ENCODE results near the gene VAMP3.

Gene VAMP3

GRCh38 chr1:7744882-7745281 lies 26.2 kb upstream of the VAMP3 start:
- Histone ChIP-seq H3K27ac (ENCODE audit: low read depth, low read length, severe bottlenecking) (no peak overlapping the region), H3K36me3 (ENCODE audit: control insufficient read depth, insufficient read depth, low read length) (peaks cover 50% of the 10 kb centered on the region), H3K4me1 (ENCODE audit: control insufficient read depth, insufficient read depth, low read length, poor library complexity, severe bottlenecking) (no peaks in the 10 kb centered on the region), H3K9me3 (ENCODE audit: control insufficient read depth, low read length) (no peaks in the 10 kb centered on the region), H3K4me3 (ENCODE audit: extremely low read depth, insufficient read depth, low read length, poor library complexity, severe bottlenecking) (no peak overlapping the region)
- WGBS, 2 experiments (ENCODE audit: insufficient coverage in 2 of 2) = 96 to 98% methylated on average over 5 to 8 of the region's 9 CpGs

- Histone ChIP-seq H3K27ac (ENCODE audit: low read depth, low read length, severe bottlenecking) (no peak overlapping the region), H3K36me3 (ENCODE audit: control insufficient read depth, insufficient read depth, low read length) (peaks cover 49% of the 10 kb centered on the region)
- WGBS, 2 experiments (ENCODE audit: insufficient coverage in 2 of 2) = 97 to 98% methylated on average over 5 to 7 of the region's 10 CpGs
Observed at GRCh38 chr1:7745783-7746182, 25.3 kb upstream of the VAMP3 start.

GRCh38 chr1:7747605-7748004 lies 23.5 kb upstream of the VAMP3 start:
- Histone ChIP-seq H3K9me3 (ENCODE audit: control insufficient read depth, low read length) (no peaks in the 10 kb centered on the region), H3K4me3 (ENCODE audit: extremely low read depth, insufficient read depth, low read length, poor library complexity, severe bottlenecking) (no peak overlapping the region), H3K36me3 (ENCODE audit: control insufficient read depth, insufficient read depth, low read length) (peaks cover 49% of the 10 kb centered on the region), H3K4me1 (ENCODE audit: control insufficient read depth, insufficient read depth, low read length, poor library complexity, severe bottlenecking) (no peaks in the 10 kb centered on the region), H3K27ac (ENCODE audit: low read depth, low read length, severe bottlenecking) (no peak overlapping the region)
- 100% methylated on average over 1 to 2 of the region's 5 CpGs for whole genome bisulfite sequencing, 2 experiments (ENCODE audit: insufficient coverage in 2 of 2)

More at GRCh38 chr1:7745783-7746182, 25.3 kb upstream of the VAMP3 start:
- no peaks in the 10 kb centered on the region for H3K4me1 ChIP-seq (ENCODE audit: control insufficient read depth, insufficient read depth, low read length, poor library complexity, severe bottlenecking)
- H3K4me3 ChIP-seq (ENCODE audit: extremely low read depth, insufficient read depth, low read length, poor library complexity, severe bottlenecking) = no peak overlapping the region
- no peaks in the 10 kb centered on the region for H3K9me3 ChIP-seq (ENCODE audit: control insufficient read depth, low read length)

- Histone ChIP-seq H3K4me1 (ENCODE audit: control insufficient read depth, insufficient read depth, low read length, poor library complexity, severe bottlenecking) (no peaks in the 10 kb centered on the region), H3K4me3 (ENCODE audit: extremely low read depth, insufficient read depth, low read length, poor library complexity, severe bottlenecking) (no peak overlapping the region), H3K36me3 (ENCODE audit: control insufficient read depth, insufficient read depth, low read length) (peaks cover 53% of the 10 kb centered on the region), H3K9me3 (ENCODE audit: control insufficient read depth, low read length) (no peaks in the 10 kb centered on the region), H3K27ac (ENCODE audit: low read depth, low read length, severe bottlenecking) (no peak overlapping the region)
- 84 to 100% methylated on average over 2 to 4 of the region's 5 CpGs for WGBS, 2 experiments (ENCODE audit: insufficient coverage in 2 of 2)
Observed at GRCh38 chr1:7749126-7749525, 22.0 kb upstream of the VAMP3 start.

GRCh38 chr1:7751174-7751573 lies 19.9 kb upstream of the VAMP3 start:
- Histone ChIP-seq H3K4me1 (ENCODE audit: control insufficient read depth, insufficient read depth, low read length, poor library complexity, severe bottlenecking) (no peaks in the 10 kb centered on the region), H3K36me3 (ENCODE audit: control insufficient read depth, insufficient read depth, low read length) (peaks cover 34% of the 10 kb centered on the region), H3K27ac (ENCODE audit: low read depth, low read length, severe bottlenecking) (no peak overlapping the region), H3K4me3 (ENCODE audit: extremely low read depth, insufficient read depth, low read length, poor library complexity, severe bottlenecking) (no peak overlapping the region), H3K9me3 (ENCODE audit: control insufficient read depth, low read length) (no peaks in the 10 kb centered on the region)
- WGBS, 2 experiments (ENCODE audit: insufficient coverage in 2 of 2) = 93 to 95% methylated on average over 10 to 11 of the region's 11 CpGs

- Histone ChIP-seq H3K36me3 (ENCODE audit: control insufficient read depth, insufficient read depth, low read length) (peaks cover 27% of the 10 kb centered on the region), H3K9me3 (ENCODE audit: control insufficient read depth, low read length) (no peaks in the 10 kb centered on the region), H3K27ac (ENCODE audit: low read depth, low read length, severe bottlenecking) (no peak overlapping the region), H3K4me3 (ENCODE audit: extremely low read depth, insufficient read depth, low read length, poor library complexity, severe bottlenecking) (no peak overlapping the region), H3K4me1 (ENCODE audit: control insufficient read depth, insufficient read depth, low read length, poor library complexity, severe bottlenecking) (no peaks in the 10 kb centered on the region)
- WGBS, 2 experiments (ENCODE audit: insufficient coverage in 2 of 2) = 31 to 33% methylated on average over 8 to 11 of the region's 18 CpGs
Observed at GRCh38 chr1:7752512-7753417, 18.3 kb upstream of the VAMP3 start.

- Histone ChIP-seq H3K4me3 (ENCODE audit: extremely low read depth, insufficient read depth, low read length, poor library complexity, severe bottlenecking) (no peak overlapping the region), H3K36me3 (ENCODE audit: control insufficient read depth, insufficient read depth, low read length) (peaks cover 19% of the 10 kb centered on the region), H3K27ac (ENCODE audit: low read depth, low read length, severe bottlenecking) (no peak overlapping the region), H3K9me3 (ENCODE audit: control insufficient read depth, low read length) (no peaks in the 10 kb centered on the region), H3K4me1 (ENCODE audit: control insufficient read depth, insufficient read depth, low read length, poor library complexity, severe bottlenecking) (no peaks in the 10 kb centered on the region)
- 89 to 100% methylated on average over 1 to 3 of the region's 3 CpGs for WGBS, 2 experiments (ENCODE audit: insufficient coverage in 2 of 2)
Observed at GRCh38 chr1:7753641-7754040, 17.5 kb upstream of the VAMP3 start.

- Histone ChIP-seq H3K9me3 (ENCODE audit: control insufficient read depth, low read length) (no peaks in the 10 kb centered on the region), H3K4me1 (ENCODE audit: control insufficient read depth, insufficient read depth, low read length, poor library complexity, severe bottlenecking) (no peaks in the 10 kb centered on the region), H3K27ac (ENCODE audit: low read depth, low read length, severe bottlenecking) (no peak overlapping the region), H3K36me3 (ENCODE audit: control insufficient read depth, insufficient read depth, low read length) (peaks cover 17% of the 10 kb centered on the region), H3K4me3 (ENCODE audit: extremely low read depth, insufficient read depth, low read length, poor library complexity, severe bottlenecking) (no peak overlapping the region)
- WGBS, 2 experiments (ENCODE audit: insufficient coverage in 2 of 2) = no CpG with 5 or more reads among the region's 3 CpGs
Observed at GRCh38 chr1:7754234-7754633, 16.9 kb upstream of the VAMP3 start.

- Histone ChIP-seq H3K27ac (ENCODE audit: low read depth, low read length, severe bottlenecking) (no peak overlapping the region), H3K36me3 (ENCODE audit: control insufficient read depth, insufficient read depth, low read length) (peaks cover 8% of the 10 kb centered on the region), H3K9me3 (ENCODE audit: control insufficient read depth, low read length) (no peaks in the 10 kb centered on the region), H3K4me3 (ENCODE audit: extremely low read depth, insufficient read depth, low read length, poor library complexity, severe bottlenecking) (no peak overlapping the region), H3K4me1 (ENCODE audit: control insufficient read depth, insufficient read depth, low read length, poor library complexity, severe bottlenecking) (no peaks in the 10 kb centered on the region)
- WGBS, 2 experiments (ENCODE audit: insufficient coverage in 2 of 2) = no CpG with 5 or more reads among the region's 1 CpG
Observed at GRCh38 chr1:7755448-7755847, 15.6 kb upstream of the VAMP3 start.

- WGBS, 2 experiments (ENCODE audit: insufficient coverage in 2 of 2) = 76 to 93% methylated on average over 3 to 6 of the region's 6 CpGs
- no peaks in the 10 kb centered on the region for H3K36me3 ChIP-seq (ENCODE audit: control insufficient read depth, insufficient read depth, low read length)
- no peak overlapping the region for H3K27ac ChIP-seq (ENCODE audit: low read depth, low read length, severe bottlenecking)
- H3K4me1 ChIP-seq (ENCODE audit: control insufficient read depth, insufficient read depth, low read length, poor library complexity, severe bottlenecking) = no peaks in the 10 kb centered on the region
- no peaks in the 10 kb centered on the region for H3K9me3 ChIP-seq (ENCODE audit: control insufficient read depth, low read length)
- no peak overlapping the region for H3K4me3 ChIP-seq (ENCODE audit: extremely low read depth, insufficient read depth, low read length, poor library complexity, severe bottlenecking)
Observed at GRCh38 chr1:7760245-7760644, 10.9 kb upstream of the VAMP3 start.

GRCh38 chr1:7761103-7761502 lies 10.0 kb upstream of the VAMP3 start:
- Histone ChIP-seq H3K9me3 (ENCODE audit: control insufficient read depth, low read length) (no peaks in the 10 kb centered on the region), H3K36me3 (ENCODE audit: control insufficient read depth, insufficient read depth, low read length) (no peaks in the 10 kb centered on the region), H3K4me1 (ENCODE audit: control insufficient read depth, insufficient read depth, low read length, poor library complexity, severe bottlenecking) (no peaks in the 10 kb centered on the region), H3K27ac (ENCODE audit: low read depth, low read length, severe bottlenecking) (no peak overlapping the region), H3K4me3 (ENCODE audit: extremely low read depth, insufficient read depth, low read length, poor library complexity, severe bottlenecking) (no peak overlapping the region)
- WGBS, 2 experiments (ENCODE audit: insufficient coverage in 2 of 2) = 89% methylated on average over 2 of the region's 3 CpGs
